CD14-positive monocyte (primary cell): ENCODE data around the gene CLPSL1. TPM values are rescaled to one million over a fixed set of nuclear protein-coding genes. Genes with fewer than 3 reads are reported as not detected.

ENCODE experiments used
- DNase-seq, 3 donors: peaks; one replicate each; pipeline ENCODE4 v3.0.0-alpha.2; 2011 to 2022
- H2AFZ ChIP-seq: 2 replicates; pipeline ENCODE4 v1.6.0; 2012; ENCODE audit warnings: mild to moderate bottlenecking, low read depth, low read length, inconsistent platforms; ENCODE audit not compliant: insufficient read depth, poor library complexity, severe bottlenecking
- H3K27ac ChIP-seq, 2 donors: 1 replicate in 1 of 2; 2 replicates in 1 of 2; pipeline ENCODE4 v1.5.1; 2012 to 2013; ENCODE audit warnings: low read length in 2 of 2, control low read depth in 1 of 2, inconsistent platforms in 1 of 2, low read depth in 1 of 2, mild to moderate bottlenecking in 1 of 2
- H3K27me3 ChIP-seq, 2 donors: one replicate each; pipeline versions ENCODE4 v1.6.0 to v1.6.1; 2011 to 2013; ENCODE audit warnings: low read length in 2 of 2; ENCODE audit not compliant: control insufficient read depth in 2 of 2, insufficient read depth in 2 of 2
- H3K36me3 ChIP-seq, 2 donors: replicated peaks in 1 of 2; 1 replicate in 1 of 2; 2 replicates in 1 of 2; pipeline versions ENCODE4 v1.5.1 to v1.6.1; 2012 to 2013; ENCODE audit warnings: low read length in 2 of 2, control low read depth in 1 of 2, inconsistent platforms in 1 of 2, mild to moderate bottlenecking in 1 of 2; ENCODE audit not compliant: insufficient read depth in 2 of 2, control insufficient read depth in 1 of 2
- H3K4me1 ChIP-seq, 2 donors: 1 replicate in 1 of 2; 2 replicates in 1 of 2; pipeline versions ENCODE4 v1.5.1 to v1.6.1; 2012 to 2013; ENCODE audit warnings: low read length in 2 of 2, control low read depth in 1 of 2, inconsistent platforms in 1 of 2, mild to moderate bottlenecking in 1 of 2, moderate library complexity in 1 of 2; ENCODE audit not compliant: insufficient read depth in 2 of 2, control insufficient read depth in 1 of 2
- H3K4me2 ChIP-seq: replicated peaks from 2 replicates; pipeline ENCODE3; 2012; ENCODE audit warnings: low read length, moderate library complexity, mild to moderate bottlenecking; ENCODE audit not compliant: poor library complexity, severe bottlenecking; ENCODE audit errors: extremely low read depth
- H3K4me3 ChIP-seq, 3 experiments: fragments of 200-600 bp in 1 of 3; sonication (generic) in 1 of 3; replicated peaks in 1 of 3; 1 replicate in 2 of 3; 2 replicates in 1 of 3; pipeline ENCODE4 v1.5.1; 2011 to 2013; ENCODE audit warnings: low read length in 3 of 3, mild to moderate bottlenecking in 3 of 3, control low read depth in 2 of 3, low read depth in 2 of 3, inconsistent platforms in 1 of 3, moderate library complexity in 1 of 3
- H3K79me2 ChIP-seq: 2 replicates; pipeline ENCODE4 v1.6.0; 2012; ENCODE audit warnings: mild to moderate bottlenecking, control low read depth, inconsistent platforms, low read length, moderate library complexity; ENCODE audit not compliant: insufficient read depth
- H3K9ac ChIP-seq: 2 replicates; pipeline ENCODE4 v1.6.0; 2017; ENCODE audit warnings: low read length, mild to moderate bottlenecking; ENCODE audit not compliant: insufficient read depth, poor library complexity, severe bottlenecking
- H3K9me3 ChIP-seq, 2 donors: replicated peaks in 1 of 2; 1 replicate in 1 of 2; 2 replicates in 1 of 2; pipeline versions ENCODE4 v1.5.1 to v1.6.1; 2012 to 2013; ENCODE audit warnings: low read length in 2 of 2, control low read depth in 1 of 2; ENCODE audit not compliant: control insufficient read depth in 1 of 2, insufficient read depth in 1 of 2
- H4K20me1 ChIP-seq: 2 replicates; pipeline ENCODE4 v1.6.0; 2012; ENCODE audit warnings: mild to moderate bottlenecking, low read length, control low read depth, moderate library complexity; ENCODE audit not compliant: insufficient read depth
- H3K27ac Mint-ChIP-seq, 7 donors: one replicate each; pipeline ENCODE4 v1.8.0; 2020; ENCODE audit warnings: mild to moderate bottlenecking in 7 of 7, mixed read lengths in 7 of 7, moderate library complexity in 6 of 7, inconsistent platforms in 2 of 7
- H3K27me3 Mint-ChIP-seq, 3 donors: one replicate each; pipeline ENCODE4 v1.8.0; 2021 to 2022; ENCODE audit warnings: low read depth in 3 of 3, mild to moderate bottlenecking in 3 of 3, mixed read lengths in 3 of 3, moderate library complexity in 3 of 3, inconsistent platforms in 1 of 3
- H3K36me3 Mint-ChIP-seq, 2 donors: one replicate each; pipeline ENCODE4 v1.8.0; 2020; ENCODE audit warnings: mixed read lengths in 2 of 2, inconsistent platforms in 1 of 2, mild to moderate bottlenecking in 1 of 2
- H3K4me1 Mint-ChIP-seq: one replicate; pipeline ENCODE4 v1.8.0; 2020; ENCODE audit warnings: mild to moderate bottlenecking, mixed read lengths
- H3K4me3 Mint-ChIP-seq, 2 donors: one replicate each; pipeline ENCODE4 v1.8.0; 2020; ENCODE audit warnings: mild to moderate bottlenecking in 2 of 2, mixed read lengths in 2 of 2, moderate library complexity in 1 of 2
- H3K9me3 Mint-ChIP-seq, 7 donors: one replicate each; pipeline ENCODE4 v1.8.0; 2020 to 2022; ENCODE audit warnings: mixed read lengths in 7 of 7, mild to moderate bottlenecking in 6 of 7, moderate library complexity in 6 of 7, inconsistent platforms in 2 of 7
- WGBS: methylation state at CpG from one replicate; pipeline ENCODE4 v1.1.5; 2013; ENCODE audit warnings: missing lambda C conversion rate; ENCODE audit not compliant: insufficient coverage; 5-methylcytosine and 5-hydroxymethylcytosine counted together
- intact Hi-C, 2 donors: fragments of 100-400 bp; cut with micrococcal nuclease; formaldehyde crosslinking; loops; one replicate each; pipeline versions ENCODE4 v1.15.0 to v1.15.1; 2023
- polyA plus RNA-seq, 3 donors: library from polyadenylated mRNA; depleted of rRNA in 1 of 3; unstranded in 2 of 3; stranded (reverse) in 1 of 3; fragments of 300-500 nt in 2 of 3; fragments of >200 nt in 1 of 3; fragmentation: Illumina TruSeq in 2 of 3; gene quantifications; 1 replicate in 2 of 3; 2 replicates in 1 of 3; pipeline ENCODE4 v1.2.3, GENCODE V29; 2012 to 2021
- TF ChIP-seq, protein P1 (sequence below): fragments of 200-600 bp; IDR thresholded peaks from one replicate; pipeline ENCODE4 v1.8.0; 2022; ENCODE audit warnings: antibody characterized with exemption, mild to moderate bottlenecking

The CLPSL1 gene
- polyA plus RNA-seq, 3 donors = not detected

DNA sequence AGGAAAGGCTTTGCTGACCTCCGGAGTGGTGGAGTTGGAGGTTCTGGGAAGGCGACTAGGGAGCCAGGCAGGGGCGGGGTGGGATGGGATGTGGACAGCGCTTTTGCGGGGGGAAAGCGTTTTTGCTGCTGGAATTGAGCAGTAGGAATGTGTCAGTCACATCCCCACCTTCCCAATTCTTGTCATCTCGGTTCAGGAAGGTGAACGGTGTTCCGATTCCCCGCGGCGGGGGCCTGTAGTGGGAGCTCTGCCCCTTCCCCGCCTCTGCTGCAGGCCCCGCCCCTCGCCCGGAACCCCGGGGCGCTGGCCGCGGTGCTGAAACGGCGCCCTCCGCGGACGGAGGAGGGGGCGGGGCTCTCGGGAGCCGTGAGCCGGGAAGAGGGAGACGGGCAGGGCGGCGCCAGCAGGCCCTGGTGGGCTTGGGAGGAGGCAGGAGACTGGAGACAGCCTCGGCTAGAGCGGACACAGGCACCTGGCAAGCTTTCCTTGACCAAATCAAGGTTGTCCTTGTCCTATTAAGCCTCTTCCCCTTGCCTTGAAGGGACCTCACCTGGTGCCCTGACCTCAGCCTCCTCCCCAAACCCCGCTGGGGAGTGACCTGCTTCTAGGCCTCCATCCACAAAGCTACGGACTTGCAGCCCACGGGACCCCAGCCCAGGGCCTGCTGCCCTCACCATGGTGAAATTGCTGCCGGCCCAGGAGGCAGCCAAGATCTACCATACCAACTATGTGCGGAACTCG, 24.3 kb downstream of the CLPSL1 start, which contains the start of gene LHFPL5:
Gene LHFPL5 (plus strand): TSS at position 357 of the 741 bp plus-strand sequence. CDS start 319 bp downstream, at position 676.
- Histone ChIP-seq H3K36me3 (no peaks in the 10 kb centered on the region), H3K27ac (no peak within 1 kb of the TSS), H3K9me3 (no peaks in the 10 kb centered on the region), H3K4me2 (peak within 1 kb of the TSS; percentile 26), H4K20me1 (no peaks in the 10 kb centered on the region), H3K79me2 (no peaks in the 10 kb centered on the region), H3K27me3 (no peaks in the 10 kb centered on the region), H3K9ac (no peak within 1 kb of the TSS), H2AFZ (no peak within 1 kb of the TSS), H3K4me1 (peaks cover 3 to 4% of the 10 kb centered on the region in 2 donors), H3K4me3 (no peak within 1 kb of the TSS)
- peaks cover 15 to 18% (median 18%) of the 10 kb centered on the region in 3 donors for H3K27me3 Mint-ChIP-seq
- TF ChIP-seq, protein P1, sequence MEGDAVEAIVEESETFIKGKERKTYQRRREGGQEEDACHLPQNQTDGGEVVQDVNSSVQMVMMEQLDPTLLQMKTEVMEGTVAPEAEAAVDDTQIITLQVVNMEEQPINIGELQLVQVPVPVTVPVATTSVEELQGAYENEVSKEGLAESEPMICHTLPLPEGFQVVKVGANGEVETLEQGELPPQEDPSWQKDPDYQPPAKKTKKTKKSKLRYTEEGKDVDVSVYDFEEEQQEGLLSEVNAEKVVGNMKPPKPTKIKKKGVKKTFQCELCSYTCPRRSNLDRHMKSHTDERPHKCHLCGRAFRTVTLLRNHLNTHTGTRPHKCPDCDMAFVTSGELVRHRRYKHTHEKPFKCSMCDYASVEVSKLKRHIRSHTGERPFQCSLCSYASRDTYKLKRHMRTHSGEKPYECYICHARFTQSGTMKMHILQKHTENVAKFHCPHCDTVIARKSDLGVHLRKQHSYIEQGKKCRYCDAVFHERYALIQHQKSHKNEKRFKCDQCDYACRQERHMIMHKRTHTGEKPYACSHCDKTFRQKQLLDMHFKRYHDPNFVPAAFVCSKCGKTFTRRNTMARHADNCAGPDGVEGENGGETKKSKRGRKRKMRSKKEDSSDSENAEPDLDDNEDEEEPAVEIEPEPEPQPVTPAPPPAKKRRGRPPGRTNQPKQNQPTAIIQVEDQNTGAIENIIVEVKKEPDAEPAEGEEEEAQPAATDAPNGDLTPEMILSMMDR = no peak
- peaks cover 0 to 2% (median 0%) of the 10 kb centered on the region in 7 donors for H3K9me3 Mint-ChIP-seq
- no peaks in the 10 kb centered on the region for H3K36me3 Mint-ChIP-seq
- H3K4me1 Mint-ChIP-seq = peaks cover 4% of the 10 kb centered on the region
- intact Hi-C loops = no loop called here
- DNase-seq = peak in 1 of 3 donors; percentile 5
- peak within 1 kb of the TSS in 1 of 2 donors; percentile 35 for H3K4me3 Mint-ChIP-seq
- WGBS = 14% methylated on average over 33 of the region's 40 CpGs
- H3K27ac Mint-ChIP-seq = peak within 1 kb of the TSS in 1 of 7 donors; percentile 28

DNA sequence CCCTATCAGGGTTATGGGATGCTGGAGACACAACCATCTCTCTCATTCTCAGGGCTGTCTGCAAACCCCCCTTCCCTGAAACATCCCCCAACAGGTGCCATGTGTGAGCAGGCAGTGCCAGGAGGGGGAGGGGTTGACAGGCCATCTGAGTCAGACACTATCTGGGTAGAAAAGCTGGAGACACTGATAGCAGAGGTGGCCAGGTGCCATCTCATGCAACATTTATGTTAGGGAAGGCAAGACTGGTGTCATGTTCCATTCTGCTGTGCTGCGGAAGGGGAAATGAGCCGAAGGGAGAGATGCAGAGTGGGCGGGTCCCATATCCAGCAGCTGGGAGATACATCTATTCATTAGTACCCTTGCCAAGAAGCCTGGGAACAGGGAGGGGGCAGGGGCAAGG, 27.9 kb downstream of the CLPSL1 start:
- H3K27ac Mint-ChIP-seq = no peak overlapping the region
- no CpG with 5 or more reads among the region's 3 CpGs for WGBS

More for the DNA sequence above, 27.9 kb downstream of the CLPSL1 start:
- no peaks in the 10 kb centered on the region for H3K36me3 Mint-ChIP-seq
- Histone ChIP-seq H3K9me3 (no peaks in the 10 kb centered on the region), H3K4me3 (no peak overlapping the region), H3K4me2 (no peak overlapping the region), H3K27me3 (no peaks in the 10 kb centered on the region), H2AFZ (no peak overlapping the region), H3K9ac (no peak overlapping the region), H3K4me1 (peaks cover 4 to 7% of the 10 kb centered on the region in 2 donors), H3K27ac (no peak overlapping the region), H3K36me3 (no peaks in the 10 kb centered on the region), H3K79me2 (no peaks in the 10 kb centered on the region), H4K20me1 (no peaks in the 10 kb centered on the region)
- TF ChIP-seq, protein P1 = no peak
- peaks cover 0 to 4% (median 0%) of the 10 kb centered on the region in 7 donors for H3K9me3 Mint-ChIP-seq
- H3K27me3 Mint-ChIP-seq = peaks cover 12 to 15% (median 12%) of the 10 kb centered on the region in 3 donors
- no peak for DNase-seq
- intact Hi-C loops = no loop called here
- H3K4me3 Mint-ChIP-seq = no peak overlapping the region
- peaks cover 8% of the 10 kb centered on the region for H3K4me1 Mint-ChIP-seq
